ENCODE results near the gene KRT16. TPM values are rescaled to one million over a fixed set of nuclear protein-coding genes. Genes with fewer than 3 reads are reported as not detected.
A peak's percentile ranks its signal among the peaks of the same experiment; 100 is the strongest.
"Not testable (repeated sequence)": the region's sequence is repeated elsewhere in the genome, so short reads cannot be mapped to it uniquely, and the experiment has no call there.

KRT16 gene
- total and polyA plus RNA-seq, 4 donors, result 0.30 to 15.7 (median 3.8) TPM

GRCh38 chr17:41613277-41614082 lies 913 bp upstream of the KRT16 start:
- WGBS, 2 donors, result 80 to 92% methylated on average over 11 of the region's 11 CpGs

DNA sequence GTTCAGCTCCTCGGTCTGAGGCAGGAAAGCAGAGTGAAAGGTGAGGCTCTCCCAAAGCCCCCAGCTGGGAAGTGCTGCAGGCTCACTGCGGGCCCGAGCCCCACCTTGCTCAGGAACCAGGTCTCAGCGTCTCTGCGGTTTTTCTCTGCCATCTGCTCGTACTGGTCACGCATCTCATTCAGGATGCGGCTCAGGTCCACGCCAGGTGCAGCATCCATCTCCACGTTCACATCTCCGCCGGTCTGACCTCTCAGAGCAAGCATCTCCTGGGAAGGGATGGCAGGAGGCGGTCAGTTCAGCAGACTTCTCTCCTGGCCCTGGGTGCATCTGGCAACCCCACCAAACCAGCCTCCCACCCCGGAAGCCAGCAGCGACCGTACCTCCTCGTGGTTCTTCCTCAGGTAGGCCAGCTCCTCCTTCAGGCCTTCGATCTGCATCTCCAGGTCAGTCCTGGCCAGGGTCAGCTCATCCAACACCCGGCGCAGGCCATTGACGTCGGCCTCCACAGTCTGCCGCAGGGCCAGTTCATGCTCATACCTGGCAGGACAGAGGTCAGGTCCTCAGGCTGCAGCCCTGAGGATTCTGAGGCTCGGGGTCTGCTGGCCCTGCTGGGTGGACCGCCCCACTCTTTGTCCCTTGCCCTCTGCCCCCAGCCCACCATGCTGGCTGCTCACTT lies 1.5 kb downstream of the KRT16 start:
- peak; percentile 39 to 67 for DNase-seq
- Histone ChIP-seq H3K36me3 (ENCODE audit: control insufficient read depth in 1 of 2, insufficient read depth in 2 of 2, low read length in 1 of 2) (no peaks in the 10 kb centered on the region), H3K27me3 (ENCODE audit: control insufficient read depth in 1 of 2, insufficient read depth in 2 of 2, low read length in 1 of 2) (no peaks in the 10 kb centered on the region), H3K4me3 (ENCODE audit: low read length in 2 of 2) (no peak overlapping the region), H3K9me3 (ENCODE audit: control insufficient read depth, low read length) (peaks cover 2% of the 10 kb centered on the region), H3K4me1 (ENCODE audit: control insufficient read depth in 1 of 2, insufficient read depth in 2 of 2, low read length in 2 of 2) (no peaks in the 10 kb centered on the region), H3K27ac (ENCODE audit: low read depth in 1 of 2, low read length in 2 of 2) (no peak overlapping the region)
- intact Hi-C loops (cut with DNase I), result no loop called here
- WGBS, 2 donors, result 92 to 95% methylated on average over 25 of the region's 25 CpGs
- no peak for ATAC-seq (ENCODE audit: low FRiP score)

More at GRCh38 chr17:41613277-41614082, 913 bp upstream of the KRT16 start:
- Histone ChIP-seq H3K4me3 (ENCODE audit: low read length in 2 of 2) (no peak overlapping the region), H3K27me3 (ENCODE audit: control insufficient read depth in 1 of 2, insufficient read depth in 2 of 2, low read length in 1 of 2) (no peaks in the 10 kb centered on the region), H3K9me3 (ENCODE audit: control insufficient read depth, low read length) (no peaks in the 10 kb centered on the region), H3K4me1 (ENCODE audit: control insufficient read depth in 1 of 2, insufficient read depth in 2 of 2, low read length in 2 of 2) (no peaks in the 10 kb centered on the region), H3K27ac (ENCODE audit: low read depth in 1 of 2, low read length in 2 of 2) (no peak overlapping the region), H3K36me3 (ENCODE audit: control insufficient read depth in 1 of 2, insufficient read depth in 2 of 2, low read length in 1 of 2) (no peaks in the 10 kb centered on the region)
- no peak for ATAC-seq (ENCODE audit: low FRiP score)
- intact Hi-C loops (cut with DNase I), result no loop called here
- peak; percentile 21 to 60 for DNase-seq

- ATAC-seq (ENCODE audit: low FRiP score); H3K36me3 ChIP-seq (ENCODE audit: control insufficient read depth in 1 of 2, insufficient read depth in 2 of 2, low read length in 1 of 2); H3K4me1 ChIP-seq (ENCODE audit: control insufficient read depth in 1 of 2, insufficient read depth in 2 of 2, low read length in 2 of 2); intact Hi-C loops (cut with DNase I); H3K27ac ChIP-seq (ENCODE audit: low read depth in 1 of 2, low read length in 2 of 2); H3K27me3 ChIP-seq (ENCODE audit: control insufficient read depth in 1 of 2, insufficient read depth in 2 of 2, low read length in 1 of 2); H3K9me3 ChIP-seq (ENCODE audit: control insufficient read depth, low read length); H3K4me3 ChIP-seq (ENCODE audit: low read length in 2 of 2): not testable (repeated sequence)
- WGBS, 2 donors, result 40 to 54% methylated on average over 10 of the region's 10 CpGs
- DNase-seq, result peak; percentile 44 to 65
Observed at GRCh38 chr17:41610061-41610517, 2.5 kb downstream of the KRT16 start.

GRCh38 chr17:41606930-41607329 lies 5.6 kb downstream of the KRT16 start:
- ATAC-seq (ENCODE audit: low FRiP score); intact Hi-C loops (cut with DNase I); H3K4me1 ChIP-seq (ENCODE audit: control insufficient read depth in 1 of 2, insufficient read depth in 2 of 2, low read length in 2 of 2); H3K27me3 ChIP-seq (ENCODE audit: control insufficient read depth in 1 of 2, insufficient read depth in 2 of 2, low read length in 1 of 2); H3K9me3 ChIP-seq (ENCODE audit: control insufficient read depth, low read length); H3K4me3 ChIP-seq (ENCODE audit: low read length in 2 of 2); H3K36me3 ChIP-seq (ENCODE audit: control insufficient read depth in 1 of 2, insufficient read depth in 2 of 2, low read length in 1 of 2); H3K27ac ChIP-seq (ENCODE audit: low read depth in 1 of 2, low read length in 2 of 2); DNase-seq: not testable (repeated sequence)
- 69 to 95% methylated on average over 4 of the region's 4 CpGs for WGBS, 2 donors

DNA sequence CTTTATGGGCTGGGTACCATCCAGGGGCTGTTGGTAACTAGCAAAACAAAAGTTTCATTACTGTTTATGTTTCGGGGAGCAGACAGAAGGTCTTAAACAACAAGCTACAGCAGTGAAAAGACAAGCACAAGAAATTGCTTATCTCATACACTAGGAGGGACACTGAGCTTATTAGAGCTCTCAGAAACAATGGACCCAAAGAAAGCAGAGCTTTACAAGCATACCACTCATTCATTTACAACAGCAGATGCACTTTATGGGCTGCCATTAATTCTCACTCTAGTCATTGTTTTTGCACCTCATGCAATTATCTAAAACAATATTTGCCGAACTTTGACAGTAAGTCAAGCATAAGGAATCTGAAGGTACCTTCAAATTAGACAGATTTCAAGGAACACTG lies 10.0 kb downstream of the KRT16 start:
- Histone ChIP-seq H3K9me3 (ENCODE audit: control insufficient read depth, low read length) (peaks cover 2% of the 10 kb centered on the region), H3K27me3 (ENCODE audit: control insufficient read depth in 1 of 2, insufficient read depth in 2 of 2, low read length in 1 of 2) (no peaks in the 10 kb centered on the region), H3K4me1 (ENCODE audit: control insufficient read depth in 1 of 2, insufficient read depth in 2 of 2, low read length in 2 of 2) (no peaks in the 10 kb centered on the region), H3K4me3 (ENCODE audit: low read length in 2 of 2) (no peak overlapping the region), H3K27ac (ENCODE audit: low read depth in 1 of 2, low read length in 2 of 2) (no peak overlapping the region), H3K36me3 (ENCODE audit: control insufficient read depth in 1 of 2, insufficient read depth in 2 of 2, low read length in 1 of 2) (no peaks in the 10 kb centered on the region)
- intact Hi-C loops (cut with DNase I), result no loop called here
- 81 to 86% methylated on average over 2 of the region's 2 CpGs for WGBS, 2 donors
- DNase-seq, result no peak
- ATAC-seq (ENCODE audit: low FRiP score), result no peak

DNA sequence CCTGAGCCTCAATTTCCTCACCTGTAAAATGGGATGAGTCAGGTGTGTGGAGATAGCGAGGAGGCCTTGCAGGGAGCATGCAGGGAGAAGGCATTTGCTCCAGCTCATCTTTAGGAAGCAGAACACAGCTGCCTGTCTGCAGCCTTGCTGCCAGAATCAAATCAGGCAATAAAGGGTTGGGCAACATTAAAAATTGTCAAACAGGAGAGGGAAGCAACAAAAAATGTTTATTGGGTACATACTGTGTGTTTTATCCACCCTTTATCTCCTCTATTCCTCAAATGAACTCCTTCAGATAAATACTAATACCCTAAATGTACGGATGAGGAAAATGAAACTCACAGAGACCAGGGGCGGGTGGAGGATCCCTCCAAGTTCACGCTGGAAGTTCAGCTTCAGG lies 12.2 kb downstream of the KRT16 start:
- no peak for DNase-seq
- WGBS, 2 donors, result 88% methylated on average over 4 of the region's 4 CpGs
- no peak overlapping the region for H3K27ac ChIP-seq (ENCODE audit: low read depth in 1 of 2, low read length in 2 of 2)
- H3K4me3 ChIP-seq (ENCODE audit: low read length in 2 of 2), result no peak overlapping the region
- intact Hi-C loops (cut with DNase I), result no loop called here
- no peaks in the 10 kb centered on the region for H3K4me1 ChIP-seq (ENCODE audit: control insufficient read depth in 1 of 2, insufficient read depth in 2 of 2, low read length in 2 of 2)
- ATAC-seq (ENCODE audit: low FRiP score), result no peak
- no peaks in the 10 kb centered on the region for H3K9me3 ChIP-seq (ENCODE audit: control insufficient read depth, low read length)
- H3K27me3 ChIP-seq (ENCODE audit: control insufficient read depth in 1 of 2, insufficient read depth in 2 of 2, low read length in 1 of 2), result no peaks in the 10 kb centered on the region
- H3K36me3 ChIP-seq (ENCODE audit: control insufficient read depth in 1 of 2, insufficient read depth in 2 of 2, low read length in 1 of 2), result no peaks in the 10 kb centered on the region

DNA sequence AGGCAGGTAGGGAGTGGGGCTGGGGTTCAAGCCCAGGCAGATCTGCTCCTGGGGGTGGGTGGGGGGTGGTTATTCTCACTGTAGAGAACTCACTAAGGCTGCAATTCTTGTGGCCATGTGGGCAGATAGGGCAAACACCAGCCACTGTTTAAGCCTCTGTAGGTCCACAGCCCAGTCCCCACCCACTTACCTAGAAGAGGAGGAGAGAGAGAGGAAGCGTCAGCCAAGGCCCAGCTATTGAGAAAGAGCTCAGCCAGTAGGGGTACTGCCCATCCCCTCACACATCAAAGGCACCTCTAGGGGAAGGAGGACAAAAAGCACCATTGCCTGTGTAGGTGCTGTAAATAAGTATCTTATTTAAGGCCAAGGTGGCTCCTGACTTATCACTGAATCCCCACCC lies 12.9 kb downstream of the KRT16 start:
- WGBS, 2 donors, result 82 to 88% methylated on average over 1 of the region's 1 CpG
- Histone ChIP-seq H3K36me3 (ENCODE audit: control insufficient read depth in 1 of 2, insufficient read depth in 2 of 2, low read length in 1 of 2) (no peaks in the 10 kb centered on the region), H3K27me3 (ENCODE audit: control insufficient read depth in 1 of 2, insufficient read depth in 2 of 2, low read length in 1 of 2) (no peaks in the 10 kb centered on the region), H3K4me3 (ENCODE audit: low read length in 2 of 2) (no peak overlapping the region), H3K27ac (ENCODE audit: low read depth in 1 of 2, low read length in 2 of 2) (no peak overlapping the region), H3K9me3 (ENCODE audit: control insufficient read depth, low read length) (no peaks in the 10 kb centered on the region), H3K4me1 (ENCODE audit: control insufficient read depth in 1 of 2, insufficient read depth in 2 of 2, low read length in 2 of 2) (no peaks in the 10 kb centered on the region)
- ATAC-seq (ENCODE audit: low FRiP score) (no peak), DNase-seq (no peak)
- intact Hi-C loops (cut with DNase I), result no loop called here

GRCh38 chr17:41595585-41595984 lies 17.0 kb downstream of the KRT16 start:
- H3K27ac ChIP-seq (ENCODE audit: low read depth in 1 of 2, low read length in 2 of 2), result no peak overlapping the region
- H3K9me3 ChIP-seq (ENCODE audit: control insufficient read depth, low read length), result no peaks in the 10 kb centered on the region
- H3K4me1 ChIP-seq (ENCODE audit: control insufficient read depth in 1 of 2, insufficient read depth in 2 of 2, low read length in 2 of 2), result no peaks in the 10 kb centered on the region
- H3K36me3 ChIP-seq (ENCODE audit: control insufficient read depth in 1 of 2, insufficient read depth in 2 of 2, low read length in 1 of 2), result no peaks in the 10 kb centered on the region
- no peak for ATAC-seq (ENCODE audit: low FRiP score)
- no peaks in the 10 kb centered on the region for H3K27me3 ChIP-seq (ENCODE audit: control insufficient read depth in 1 of 2, insufficient read depth in 2 of 2, low read length in 1 of 2)
- DNase-seq, result peak in 1 of 2 donors; percentile 43
- 91 to 93% methylated on average over 8 of the region's 8 CpGs for WGBS, 2 donors
- no peak overlapping the region for H3K4me3 ChIP-seq (ENCODE audit: low read length in 2 of 2)
- intact Hi-C loops (cut with DNase I), result no loop called here

All from aorta (tissue), 5 donors.